ENCODE data around the gene KLRC4.
"Not testable (repeated sequence)": the region's sequence is repeated elsewhere in the genome, so short reads cannot be mapped to it uniquely, and the experiment has no call there.

- TF ChIP-seq POLR2A (IDR thresholded peaks at IDR 0.05; ENCODE audit: control extremely low read depth in 1 of 2, low read depth in 2 of 2, low read length in 2 of 2); RBBP5 (IDR thresholded peaks at IDR 0.05; ENCODE audit: borderline replicate concordance, low read depth, low read length); GTF2F1 (IDR thresholded peaks at IDR 0.05; ENCODE audit: borderline replicate concordance, low read depth, low read length); EZH2 (IDR thresholded peaks at IDR 0.05; ENCODE audit: low read depth, low read length, severe bottlenecking); CREB1 (IDR thresholded peaks at IDR 0.05); EP300 (IDR thresholded peaks at IDR 0.05; ENCODE audit: borderline replicate concordance in 1 of 2, low read depth in 2 of 2, low read length in 2 of 2); RFX5 (IDR thresholded peaks at IDR 0.05; ENCODE audit: borderline replicate concordance, low read depth, low read length): not testable (repeated sequence)
- TF ChIP-seq, protein P1, sequence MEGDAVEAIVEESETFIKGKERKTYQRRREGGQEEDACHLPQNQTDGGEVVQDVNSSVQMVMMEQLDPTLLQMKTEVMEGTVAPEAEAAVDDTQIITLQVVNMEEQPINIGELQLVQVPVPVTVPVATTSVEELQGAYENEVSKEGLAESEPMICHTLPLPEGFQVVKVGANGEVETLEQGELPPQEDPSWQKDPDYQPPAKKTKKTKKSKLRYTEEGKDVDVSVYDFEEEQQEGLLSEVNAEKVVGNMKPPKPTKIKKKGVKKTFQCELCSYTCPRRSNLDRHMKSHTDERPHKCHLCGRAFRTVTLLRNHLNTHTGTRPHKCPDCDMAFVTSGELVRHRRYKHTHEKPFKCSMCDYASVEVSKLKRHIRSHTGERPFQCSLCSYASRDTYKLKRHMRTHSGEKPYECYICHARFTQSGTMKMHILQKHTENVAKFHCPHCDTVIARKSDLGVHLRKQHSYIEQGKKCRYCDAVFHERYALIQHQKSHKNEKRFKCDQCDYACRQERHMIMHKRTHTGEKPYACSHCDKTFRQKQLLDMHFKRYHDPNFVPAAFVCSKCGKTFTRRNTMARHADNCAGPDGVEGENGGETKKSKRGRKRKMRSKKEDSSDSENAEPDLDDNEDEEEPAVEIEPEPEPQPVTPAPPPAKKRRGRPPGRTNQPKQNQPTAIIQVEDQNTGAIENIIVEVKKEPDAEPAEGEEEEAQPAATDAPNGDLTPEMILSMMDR (IDR thresholded peaks at IDR 0.05; ENCODE audit: control extremely low read depth in 1 of 3, insufficient read depth in 1 of 3, low read depth in 1 of 3, low read length in 3 of 3), result not testable (repeated sequence)
Measured at GRCh38 chr12:10371893-10372535, 37.5 kb downstream of the KLRC4 start.

All from H1 (cell line).